ENCODE data around the gene MRM3. TPM values are rescaled to one million over a fixed set of nuclear protein-coding genes. Genes with fewer than 3 reads are reported as not detected.
"Not testable (repeated sequence)": the region's sequence is repeated elsewhere in the genome, so short reads cannot be mapped to it uniquely, and the experiment has no call there.

MRM3 gene
- total RNA-seq, 3 donors from 2014 or later: 16.5 to 18.4 (median 16.7) TPM

DNA sequence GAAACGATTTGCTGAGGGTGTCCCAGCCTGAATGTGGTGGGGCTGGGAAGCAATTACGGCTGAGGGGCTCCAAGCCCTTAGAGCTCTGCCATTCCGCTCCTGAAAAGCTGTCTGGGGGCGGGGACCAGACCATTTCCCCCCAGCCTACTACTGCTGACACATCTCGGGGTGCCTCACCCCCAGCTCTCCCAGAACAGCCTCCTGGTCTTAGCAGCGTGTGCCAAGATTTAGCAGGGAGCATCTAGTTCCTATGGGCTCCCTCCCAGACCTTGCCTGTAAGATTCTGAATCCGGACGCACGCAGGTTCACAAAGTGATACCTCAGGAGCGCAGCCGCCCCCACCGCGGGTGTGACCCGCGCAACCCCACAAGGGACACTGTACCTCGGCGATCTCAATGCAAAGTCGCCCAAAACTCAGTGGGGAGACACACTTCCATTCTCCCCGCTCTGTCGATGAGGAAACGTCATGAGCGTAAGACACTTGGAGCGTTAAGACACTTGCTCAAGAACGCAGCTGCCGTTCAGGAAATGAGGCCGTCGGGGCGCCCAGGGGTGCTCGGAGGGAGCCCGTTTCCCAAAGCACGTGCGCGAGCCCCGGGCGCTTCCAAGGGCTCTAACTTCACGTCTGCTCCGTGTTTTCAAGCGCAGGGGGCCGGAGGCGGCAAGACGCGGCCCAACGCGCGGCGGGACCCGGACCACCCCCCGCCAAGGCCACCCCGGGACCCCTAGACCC lies 30.7 kb upstream of the MRM3 start:
- Histone ChIP-seq H3K36me3 (peaks cover 8% of the 10 kb centered on the region), H3K4me3 (peak overlapping the region; percentile 68 to 86 (median 68)), H3K27me3 (no peaks in the 10 kb centered on the region), H3K27ac (peak overlapping the region; percentile 89 to 92), H3K9me3 (no peaks in the 10 kb centered on the region), H3K4me1 (peaks cover 0 to 11% of the 10 kb centered on the region in 2 donors)
- no peak for DNase-seq (ENCODE audit: low spot score in 2 of 2)
- TF ChIP-seq POLR2A (IDR thresholded peaks at IDR 0.05): no peak
- TF ChIP-seq, protein P1, sequence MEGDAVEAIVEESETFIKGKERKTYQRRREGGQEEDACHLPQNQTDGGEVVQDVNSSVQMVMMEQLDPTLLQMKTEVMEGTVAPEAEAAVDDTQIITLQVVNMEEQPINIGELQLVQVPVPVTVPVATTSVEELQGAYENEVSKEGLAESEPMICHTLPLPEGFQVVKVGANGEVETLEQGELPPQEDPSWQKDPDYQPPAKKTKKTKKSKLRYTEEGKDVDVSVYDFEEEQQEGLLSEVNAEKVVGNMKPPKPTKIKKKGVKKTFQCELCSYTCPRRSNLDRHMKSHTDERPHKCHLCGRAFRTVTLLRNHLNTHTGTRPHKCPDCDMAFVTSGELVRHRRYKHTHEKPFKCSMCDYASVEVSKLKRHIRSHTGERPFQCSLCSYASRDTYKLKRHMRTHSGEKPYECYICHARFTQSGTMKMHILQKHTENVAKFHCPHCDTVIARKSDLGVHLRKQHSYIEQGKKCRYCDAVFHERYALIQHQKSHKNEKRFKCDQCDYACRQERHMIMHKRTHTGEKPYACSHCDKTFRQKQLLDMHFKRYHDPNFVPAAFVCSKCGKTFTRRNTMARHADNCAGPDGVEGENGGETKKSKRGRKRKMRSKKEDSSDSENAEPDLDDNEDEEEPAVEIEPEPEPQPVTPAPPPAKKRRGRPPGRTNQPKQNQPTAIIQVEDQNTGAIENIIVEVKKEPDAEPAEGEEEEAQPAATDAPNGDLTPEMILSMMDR (IDR thresholded peaks at IDR 0.05): no peak
- TF ChIP-seq POLR2AphosphoS5 (IDR thresholded peaks at IDR 0.05): no peak
- intact Hi-C loops (cut with DNase I; ENCODE audit: low total_unique reads): no loop called here

DNA sequence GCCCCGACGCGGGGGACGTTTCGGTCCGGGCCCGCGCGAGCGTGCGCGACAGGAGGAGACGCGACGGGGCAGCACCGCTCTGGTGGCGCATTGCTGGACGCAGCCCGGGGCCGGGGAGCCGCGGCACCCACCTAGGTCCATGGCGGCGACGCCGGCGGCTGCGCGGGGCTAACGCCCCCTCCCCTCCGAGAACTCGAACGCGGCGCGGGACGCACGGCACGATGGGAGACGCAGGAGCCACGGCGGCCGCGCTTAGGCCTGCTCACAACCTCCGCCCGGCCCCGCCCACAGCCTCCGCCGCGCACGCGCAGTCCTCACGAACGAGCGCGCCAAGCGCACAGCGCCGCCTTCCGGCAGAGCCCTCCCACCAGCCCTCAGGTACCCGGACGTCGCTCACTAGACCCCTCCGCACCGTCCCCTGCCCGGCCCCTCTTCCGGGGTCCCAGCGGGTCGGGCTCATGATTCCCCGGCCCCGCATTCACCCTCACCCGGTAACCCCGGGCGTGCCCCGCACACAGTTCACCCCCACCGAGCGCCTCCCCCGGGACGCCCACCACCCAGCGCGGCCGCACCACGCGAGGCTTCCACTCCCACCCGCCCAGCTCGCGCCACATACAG lies 30.0 kb upstream of the MRM3 start, which contains the start of gene GEMIN4:
GEMIN4 (minus strand) TSS at position 263 of the 618 bp plus-strand sequence; CDS start at position 141, 122 bp downstream.
- intact Hi-C loops (cut with DNase I; ENCODE audit: low total_unique reads): no loop called here

DNA sequence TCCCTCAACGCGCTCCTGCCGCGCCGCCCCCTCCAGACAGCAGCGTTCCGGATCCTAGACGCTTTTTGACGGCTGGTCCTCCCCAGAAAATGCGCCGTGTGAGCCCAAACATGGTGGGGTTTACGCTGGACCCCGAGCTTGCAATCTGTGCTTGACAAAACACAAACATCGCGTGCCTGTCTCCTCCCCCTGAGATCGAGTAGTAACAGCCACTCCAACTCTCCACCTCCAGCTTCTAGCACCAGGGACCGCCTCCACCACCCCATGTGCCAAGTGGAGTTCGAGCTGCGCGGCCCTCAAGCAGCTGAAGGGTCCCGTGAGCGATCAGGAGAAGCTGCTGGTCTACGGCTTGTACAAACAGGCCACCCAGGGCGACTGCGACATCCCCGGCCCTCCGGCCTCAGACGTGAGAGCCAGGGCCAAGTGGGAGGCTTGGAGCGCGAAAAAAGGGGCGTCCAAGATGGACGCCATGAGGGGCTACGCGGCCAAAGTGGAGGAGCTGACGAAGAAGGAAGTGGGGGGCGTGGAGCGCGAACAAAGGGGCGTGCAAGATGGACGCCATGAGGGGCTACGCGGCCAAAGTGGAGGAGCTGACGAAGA lies 29.4 kb upstream of the MRM3 start:
- Histone ChIP-seq H3K27ac (peak overlapping the region; percentile 89 to 92), H3K27me3 (no peaks in the 10 kb centered on the region), H3K36me3 (no peaks in the 10 kb centered on the region), H3K9me3 (no peaks in the 10 kb centered on the region), H3K4me1 (peaks cover 0 to 11% of the 10 kb centered on the region in 2 donors), H3K4me3 (peak overlapping the region; percentile 68 to 86 (median 68))
- DNase-seq (ENCODE audit: low spot score in 2 of 2): peak; percentile 68 to 73
- intact Hi-C loops (cut with DNase I; ENCODE audit: low total_unique reads): no loop called here
- TF ChIP-seq, protein P1 (IDR thresholded peaks at IDR 0.05): no peak
- TF ChIP-seq POLR2AphosphoS5 (IDR thresholded peaks at IDR 0.05) (no peak), POLR2A (IDR thresholded peaks at IDR 0.05) (no peak)

More for the DNA sequence above, 30.0 kb upstream of the MRM3 start, which contains the start of gene GEMIN4:
- DNase-seq (ENCODE audit: low spot score in 2 of 2): peak; percentile 78 to 94
- Histone ChIP-seq H3K9me3 (no peaks in the 10 kb centered on the region), H3K27me3 (no peaks in the 10 kb centered on the region), H3K36me3 (peaks cover 5% of the 10 kb centered on the region), H3K4me3 (peak within 1 kb of the TSS; percentile 68 to 86 (median 68)), H3K27ac (peak within 1 kb of the TSS; percentile 89 to 92), H3K4me1 (peaks cover 0 to 11% of the 10 kb centered on the region in 2 donors)
- peak; percentile 54 for TF ChIP-seq POLR2A (IDR thresholded peaks at IDR 0.05)
- TF ChIP-seq, protein P1 (IDR thresholded peaks at IDR 0.05): peak; percentile 79 to 92 (median 85)
- TF ChIP-seq POLR2AphosphoS5 (IDR thresholded peaks at IDR 0.05): peak; percentile 51 to 89 (median 81)

DNA sequence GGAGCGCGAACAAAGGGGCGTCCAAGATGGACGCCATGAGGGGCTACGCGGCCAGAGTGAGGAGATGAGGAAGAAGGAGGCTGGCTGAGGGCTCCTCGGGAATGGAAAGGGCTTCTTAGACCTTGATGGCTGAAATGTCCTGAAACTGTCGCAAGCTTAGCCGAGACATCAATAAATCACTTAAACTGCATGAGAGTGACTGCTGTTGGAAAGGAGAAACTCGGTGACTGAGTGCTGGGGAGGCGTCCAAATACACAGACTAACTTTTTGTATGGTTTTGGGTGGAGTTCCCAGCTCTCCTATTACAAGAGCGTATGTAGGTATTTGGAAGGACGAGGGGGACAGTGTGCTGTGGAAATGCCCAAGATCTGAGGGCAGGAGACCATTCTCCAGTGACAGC lies 28.7 kb upstream of the MRM3 start:
- Histone ChIP-seq H3K27ac (no peak overlapping the region), H3K4me1 (peaks cover 0 to 11% of the 10 kb centered on the region in 2 donors), H3K4me3 (no peak overlapping the region), H3K27me3 (no peaks in the 10 kb centered on the region), H3K36me3 (no peaks in the 10 kb centered on the region), H3K9me3 (no peaks in the 10 kb centered on the region)
- intact Hi-C loops (cut with DNase I; ENCODE audit: low total_unique reads): no loop called here
- no peak for DNase-seq (ENCODE audit: low spot score in 2 of 2)
- TF ChIP-seq, protein P1 (IDR thresholded peaks at IDR 0.05): no peak
- no peak for TF ChIP-seq POLR2AphosphoS5 (IDR thresholded peaks at IDR 0.05)
- no peak for TF ChIP-seq POLR2A (IDR thresholded peaks at IDR 0.05)

DNA sequence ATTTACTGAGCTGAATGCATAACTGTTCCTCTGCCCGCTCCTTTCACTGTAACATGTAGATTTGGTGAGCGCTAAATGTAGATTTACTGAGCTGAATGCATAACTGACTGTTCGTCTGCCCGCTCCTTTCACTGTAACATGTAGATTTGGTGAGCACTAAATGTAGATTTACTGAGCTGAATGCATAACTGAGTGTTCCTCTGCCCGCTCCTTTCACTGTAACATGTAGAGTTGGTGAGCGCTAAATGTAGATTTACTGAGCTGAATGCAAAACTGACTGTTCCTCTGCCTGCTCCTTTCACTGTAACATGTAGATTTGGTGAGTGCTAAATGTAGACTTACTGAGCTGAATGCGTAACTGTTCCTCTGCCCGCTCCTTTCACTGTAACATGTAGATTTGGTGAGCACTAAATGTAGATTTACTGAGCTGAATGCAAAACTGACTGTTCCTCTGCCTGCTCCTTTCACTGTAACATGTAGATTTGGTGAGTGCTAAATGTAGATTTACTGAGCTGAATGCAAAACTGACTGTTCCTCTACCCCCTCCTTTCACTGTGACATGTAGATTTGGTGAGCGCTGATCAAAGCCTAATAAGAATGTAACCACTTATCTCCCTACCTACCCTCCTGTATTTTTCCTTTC lies 26.7 kb upstream of the MRM3 start:
- H3K27ac ChIP-seq; intact Hi-C loops (cut with DNase I; ENCODE audit: low total_unique reads): not testable (repeated sequence)

DNA sequence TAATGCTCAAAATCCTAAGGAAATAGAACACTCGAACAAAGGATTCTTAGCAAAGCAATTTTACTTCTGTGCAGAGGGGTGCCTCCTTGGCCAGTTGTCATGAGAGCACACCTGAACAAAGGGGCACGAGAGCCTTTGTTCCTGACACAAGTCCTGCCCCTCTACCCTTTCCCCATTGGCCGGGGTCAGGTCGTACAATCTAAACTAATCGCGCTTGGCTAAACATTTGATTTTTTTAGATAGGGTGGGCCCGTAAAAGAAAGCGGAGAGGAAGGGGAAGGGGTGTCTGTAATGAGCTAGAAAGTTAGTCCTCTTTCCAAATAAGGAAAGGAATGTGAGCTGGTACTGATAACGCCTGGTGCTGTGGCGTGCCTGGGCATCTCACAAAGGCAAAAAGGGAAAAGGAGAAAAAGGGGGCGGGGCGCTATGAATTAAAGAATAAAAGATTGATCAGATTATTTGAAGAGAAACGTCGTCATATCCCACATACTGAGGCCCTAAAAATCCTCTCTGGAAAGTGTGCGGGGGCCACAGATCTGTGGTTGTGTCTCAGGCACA lies 26.1 kb upstream of the MRM3 start:
- DNase-seq (ENCODE audit: low spot score in 2 of 2); H3K4me3 ChIP-seq; H3K9me3 ChIP-seq; H3K27ac ChIP-seq; intact Hi-C loops (cut with DNase I; ENCODE audit: low total_unique reads); H3K4me1 ChIP-seq; H3K27me3 ChIP-seq; H3K36me3 ChIP-seq: not testable (repeated sequence)

More for the DNA sequence above, 26.7 kb upstream of the MRM3 start:
- not testable (repeated sequence) for H3K27me3 ChIP-seq; H3K4me1 ChIP-seq; H3K9me3 ChIP-seq; H3K4me3 ChIP-seq; H3K36me3 ChIP-seq; DNase-seq (ENCODE audit: low spot score in 2 of 2)
